Heart left ventricle (tissue), 13 donors: Measurements from ENCODE around the gene RBMS1.

Experiments used
- CTCF ChIP-seq, 12 donors: fragments of 200-600 bp; sonication (generic) in 4 of 12; IDR thresholded peaks; one replicate each; pipeline versions ENCODE4 v1.5.0 to v1.8.0; 2018 to 2022; ENCODE audit warnings: antibody characterized with exemption in 12 of 12, mild to moderate bottlenecking in 5 of 12
- POLR2A ChIP-seq, 2 donors: fragments of 450-650 bp; IDR thresholded peaks; one replicate each; pipeline ENCODE4 v1.6.1; 2017; ENCODE audit warnings: antibody characterized with exemption in 2 of 2, mild to moderate bottlenecking in 2 of 2, moderate library complexity in 2 of 2
- donor health status: ischemic (EF 13 %, LVEDD 7.1; RV severe dilation, severe dysfunction).
- donor health status: DM: no; HTN: yes; CAD: no.
- donor health status: DM: no; HTN: no; CAD: no.
- donor health status: ischemic (EF 25% LVEDD 6.9; RV normal size, moderate dysfunction).
- donor health status: ischemic (EF 25% LVEDD 5.7; RV mildly dilated, moderate dysfunction).
- donor health status: ischemic (EF 35%, LVEDD 5.7; RV mildly dilated, moderate dysfunction).
- donor health status: nonischemic (EF 11% LVEDD 7.7; RV severe dilation, severe dysfunction).
- donor health status: DM: yes; HTN: yes; CAD: no.
- donor health status: PGD.
- donor health status: ischemic (EF 29% LVEDD 5.4; RV normal size, mild dysfunction).
- donor health status: nonischemic (EF 23%, LVEDD 6.1; RV moderate dilation, normal function).

DNA sequence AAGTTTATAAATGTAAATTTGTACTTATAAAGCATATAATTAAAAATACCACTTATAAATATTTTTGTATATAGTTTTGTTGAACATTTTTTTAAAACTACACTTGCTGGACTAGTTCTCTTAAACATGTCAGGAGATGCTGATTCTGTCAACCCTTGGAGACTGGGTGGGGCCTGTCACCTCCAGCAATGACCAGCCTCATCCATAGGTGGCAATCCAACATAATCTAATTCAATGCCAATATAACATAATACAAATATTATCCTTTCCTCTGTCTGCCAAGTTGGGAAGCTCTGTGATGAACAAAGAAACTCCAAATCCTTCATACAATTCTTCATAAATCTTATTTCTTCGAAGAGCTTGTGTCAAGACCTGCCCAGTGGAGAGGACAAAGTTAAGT is 140.4 kb downstream of the RBMS1 start:
- TF ChIP-seq CTCF (IDR thresholded peaks at IDR 0.05) (peak in 4 of 12 donors; percentile 11 to 29 (median 26)), POLR2A (IDR thresholded peaks at IDR 0.05) (no peak)
